HG03135 (cell line): Measurements from ENCODE around the gene SLAMF8.

Experiments
- ATAC-seq: cut with Tn5 transposase; IDR thresholded peaks from one replicate; pipeline ENCODE4 v1.9.1; 2021; ENCODE audit warnings: mild to moderate bottlenecking, moderate library complexity; ENCODE audit not compliant: unreplicated experiment

SLAMF8 gene

DNA sequence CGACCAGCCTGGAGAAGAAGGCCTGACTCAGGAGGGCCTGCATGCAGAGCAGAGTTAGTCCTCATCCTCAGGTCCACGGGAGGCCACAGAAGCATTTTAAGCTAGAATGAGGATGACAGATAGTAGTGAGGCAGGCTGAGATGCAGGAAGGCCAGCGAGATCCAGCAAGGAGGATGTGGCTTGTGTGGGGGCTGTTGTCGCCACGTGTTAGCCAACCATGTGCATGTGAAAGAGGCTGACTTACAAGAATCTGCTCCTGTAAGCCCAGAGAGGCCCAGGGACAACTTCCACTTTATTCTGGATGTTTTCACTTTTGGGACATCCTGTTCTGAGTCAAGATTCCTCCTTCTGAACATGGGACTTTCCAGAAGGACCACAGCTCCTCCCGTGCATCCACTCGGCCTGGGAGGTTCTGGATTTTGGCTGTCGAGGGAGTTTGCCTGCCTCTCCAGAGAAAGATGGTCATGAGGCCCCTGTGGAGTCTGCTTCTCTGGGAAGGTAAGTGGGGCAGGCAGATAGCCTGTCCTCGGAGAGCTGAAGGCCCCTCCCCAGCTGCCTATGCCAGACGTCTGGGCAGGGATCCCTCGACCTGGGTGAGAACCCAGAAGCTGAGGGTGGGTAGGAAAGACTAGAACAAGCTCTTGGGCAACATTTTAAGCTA lies at the start of gene SLAMF8:
SLAMF8 (plus strand) TSS at position 433 of the 661 bp plus-strand sequence; CDS start at position 459, 26 bp downstream.
- no peak for ATAC-seq

GRCh38 chr1:159778266-159778665 lies 48.4 kb upstream of the SLAMF8 start:
- ATAC-seq, result no peak

DNA sequence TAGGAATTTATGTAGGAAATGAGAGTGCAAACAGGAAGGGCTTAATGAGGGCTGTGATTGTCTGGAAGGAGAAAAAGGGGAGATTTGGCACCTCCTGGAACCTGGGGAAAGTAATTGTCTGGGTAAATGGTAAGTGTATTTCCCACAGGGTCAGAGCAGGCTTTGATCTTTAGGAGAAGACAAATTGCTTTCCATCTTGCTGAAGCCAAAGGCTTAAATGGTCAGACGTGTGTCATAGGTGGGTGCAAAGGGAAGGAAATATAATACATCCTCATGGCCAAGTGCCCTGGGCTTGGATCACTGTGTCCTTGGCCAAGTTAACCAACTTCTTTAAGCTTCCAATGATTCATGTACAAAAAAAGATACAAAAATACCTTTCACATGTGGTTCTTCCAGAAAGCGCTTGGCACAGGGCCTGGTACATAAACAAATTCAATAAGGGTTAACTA lies 47.2 kb upstream of the SLAMF8 start:
- no peak for ATAC-seq

DNA sequence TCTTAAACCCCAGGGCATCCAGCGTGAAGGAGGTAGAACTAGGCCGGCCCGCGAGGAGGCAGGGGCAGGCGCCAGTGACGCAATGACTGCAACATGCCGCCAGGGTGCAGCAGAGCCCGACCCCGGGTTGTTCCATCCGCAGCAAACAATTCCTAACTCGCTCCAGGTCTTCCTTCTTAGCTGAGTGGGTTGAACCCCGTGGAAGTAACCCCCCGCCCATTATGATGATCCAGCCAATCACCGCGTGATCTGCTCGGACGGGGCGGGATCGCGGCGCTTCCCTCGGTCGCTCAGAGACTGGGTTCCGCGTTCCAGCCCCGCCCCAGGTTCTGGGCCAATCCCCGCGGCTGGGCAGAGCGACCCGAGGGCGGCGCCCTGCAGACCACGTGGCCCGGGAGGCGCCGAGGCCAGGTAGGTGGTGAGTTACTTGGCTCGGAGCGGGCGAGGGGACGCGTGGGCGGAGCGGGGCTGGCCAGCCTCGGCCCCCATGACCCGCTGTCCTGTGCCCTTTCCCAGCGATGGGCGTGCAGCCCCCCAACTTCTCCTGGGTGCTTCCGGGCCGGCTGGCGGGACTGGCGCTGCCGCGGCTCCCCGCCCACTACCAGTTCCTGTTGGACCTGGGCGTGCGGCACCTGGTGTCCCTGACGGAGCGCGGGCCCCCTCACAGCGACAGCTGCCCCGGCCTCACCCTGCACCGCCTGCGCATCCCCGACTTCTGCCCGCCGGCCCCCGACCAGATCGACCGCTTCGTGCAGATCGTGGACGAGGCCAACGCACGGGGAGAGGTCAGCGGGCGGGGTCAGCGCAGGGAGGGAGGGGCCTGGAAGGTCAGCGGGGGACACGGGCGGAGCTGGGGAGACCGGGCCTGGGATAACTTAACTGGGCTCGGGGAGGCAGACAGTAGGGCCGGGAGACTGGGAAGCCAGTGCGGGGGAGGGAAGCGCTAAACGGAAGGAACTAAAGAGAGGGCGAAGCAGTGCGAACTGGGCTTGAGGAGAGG lies 45.8 kb upstream of the SLAMF8 start, which contains the start of gene DUSP23:
DUSP23 (plus strand) TSS at position 380 of the 1,000 bp plus-strand sequence; CDS start at position 519, 139 bp downstream.
- ATAC-seq, result peak; percentile 100

DNA sequence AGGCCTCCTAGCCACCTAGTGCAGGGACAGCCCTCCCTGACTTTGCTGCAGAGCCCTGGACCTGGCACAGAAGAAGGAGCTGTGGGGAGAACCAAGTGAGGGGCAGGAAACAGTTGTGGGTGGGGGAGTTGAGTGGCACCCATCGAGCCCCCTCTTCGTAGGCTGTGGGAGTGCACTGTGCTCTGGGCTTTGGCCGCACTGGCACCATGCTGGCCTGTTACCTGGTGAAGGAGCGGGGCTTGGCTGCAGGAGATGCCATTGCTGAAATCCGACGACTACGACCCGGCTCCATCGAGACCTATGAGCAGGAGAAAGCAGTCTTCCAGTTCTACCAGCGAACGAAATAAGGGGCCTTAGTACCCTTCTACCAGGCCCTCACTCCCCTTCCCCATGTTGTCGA lies 44.7 kb upstream of the SLAMF8 start:
- ATAC-seq, result no peak

- ATAC-seq, result no peak
Measured at GRCh38 chr1:159783724-159784123, 42.9 kb upstream of the SLAMF8 start.

DNA sequence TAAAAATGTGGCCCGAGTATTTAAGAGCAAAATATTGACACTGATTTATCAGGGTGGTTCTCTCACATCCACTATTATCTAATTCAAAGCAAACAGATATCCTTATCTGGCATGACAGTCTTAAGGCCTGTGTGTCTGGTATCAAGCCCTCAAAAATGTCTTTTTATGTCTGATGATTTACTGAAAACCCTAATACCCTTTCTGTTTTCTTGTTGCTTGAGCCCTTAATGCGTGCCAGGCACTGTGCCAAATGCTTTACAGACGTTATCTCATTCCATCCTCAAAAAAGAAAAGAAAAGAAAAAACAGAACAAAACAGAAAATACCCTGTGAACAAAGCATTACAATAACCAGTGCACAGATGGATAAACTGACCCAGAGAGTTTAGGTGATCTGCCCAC lies 40.2 kb upstream of the SLAMF8 start:
- no peak for ATAC-seq

DNA sequence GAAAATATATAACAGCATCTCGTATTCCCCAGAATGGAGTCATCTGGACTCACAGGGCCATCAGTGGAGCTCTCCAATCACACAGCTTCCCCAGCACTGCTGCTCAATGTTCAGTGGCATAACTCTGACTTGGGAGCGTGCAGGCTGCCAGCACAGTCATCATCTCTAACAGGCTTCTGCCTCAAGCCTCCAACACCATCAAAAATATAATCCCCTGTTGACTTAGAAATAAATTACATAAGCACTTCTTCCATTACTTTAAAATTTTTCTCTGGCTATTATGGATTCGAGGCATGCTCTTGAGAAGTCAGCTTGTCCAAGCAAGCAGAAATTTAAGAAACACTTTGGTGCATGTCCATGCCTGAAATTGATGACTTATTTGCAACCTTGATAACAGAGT lies 39.7 kb upstream of the SLAMF8 start:
- ATAC-seq, result no peak

DNA sequence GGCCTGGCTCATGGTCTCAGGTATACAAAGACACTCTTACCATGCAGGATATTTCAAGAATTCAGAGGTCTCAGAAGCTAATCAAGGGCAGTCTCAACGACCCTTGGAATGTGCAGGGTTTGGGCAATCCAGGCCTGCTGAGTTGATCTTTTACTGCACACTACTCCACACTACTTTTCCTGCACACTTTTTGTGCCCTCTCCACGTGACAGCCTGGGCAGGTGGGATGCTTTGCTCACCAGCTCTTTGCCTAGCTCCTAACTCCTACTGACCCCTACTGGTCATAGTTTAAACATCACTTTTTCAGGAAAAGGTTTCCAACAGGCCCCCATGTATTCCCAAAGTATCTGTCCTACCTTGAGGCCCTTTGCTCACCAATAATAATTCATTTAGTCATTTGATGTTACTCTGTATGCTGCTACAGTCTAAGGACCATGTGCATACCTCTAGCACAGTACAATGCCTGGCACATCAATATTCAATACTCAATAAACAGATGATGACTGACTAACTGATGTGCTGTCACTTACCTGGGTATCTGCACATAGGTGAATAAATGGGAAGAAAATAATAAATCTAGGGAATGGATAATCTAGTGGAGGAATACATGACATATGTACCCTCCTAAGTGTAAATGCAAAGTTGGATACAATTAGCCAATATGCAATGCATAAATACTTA lies 36.3 kb upstream of the SLAMF8 start:
- ATAC-seq, result no peak

GRCh38 chr1:159791031-159791430 lies 35.6 kb upstream of the SLAMF8 start:
- no peak for ATAC-seq

DNA sequence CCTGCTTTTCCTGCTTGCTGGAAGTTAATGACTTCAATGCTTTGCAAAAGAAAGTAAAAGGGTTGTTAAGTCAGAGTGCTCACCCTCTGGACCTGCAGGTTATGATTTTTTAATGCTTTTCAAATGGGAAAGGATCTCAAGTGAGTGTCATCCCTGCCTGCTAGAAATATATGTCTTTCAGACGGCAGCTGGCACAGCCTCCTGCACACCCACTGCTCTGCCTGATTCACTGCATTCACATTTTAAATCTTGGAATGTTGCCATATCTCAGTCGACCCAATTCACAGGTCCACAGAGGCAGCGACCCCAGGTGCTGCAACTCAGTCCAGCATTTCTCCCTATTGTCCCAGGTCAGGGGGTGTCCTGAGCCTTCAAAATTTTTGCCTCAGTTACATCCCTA lies 35.2 kb upstream of the SLAMF8 start:
- ATAC-seq, result no peak

DNA sequence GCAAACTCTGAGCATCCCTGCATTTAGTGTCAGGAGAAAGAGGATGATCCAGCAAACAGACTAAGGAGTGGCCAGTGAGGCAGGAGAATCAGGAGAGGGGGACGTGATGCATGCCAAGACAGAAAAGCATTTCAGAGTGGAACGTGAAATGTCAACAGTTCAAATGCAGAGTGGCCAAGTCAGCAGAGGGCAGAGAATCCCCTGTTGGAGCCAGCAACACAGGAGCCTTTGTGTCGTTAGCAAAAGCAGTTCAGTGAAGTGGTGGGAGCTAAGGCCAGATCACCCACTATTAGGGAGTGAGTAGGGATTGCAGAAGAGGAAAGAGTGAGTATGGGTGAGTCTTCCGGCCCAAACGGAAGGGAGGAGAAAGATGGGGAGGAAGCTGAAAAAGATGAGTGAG lies 31.1 kb upstream of the SLAMF8 start:
- ATAC-seq, result no peak

DNA sequence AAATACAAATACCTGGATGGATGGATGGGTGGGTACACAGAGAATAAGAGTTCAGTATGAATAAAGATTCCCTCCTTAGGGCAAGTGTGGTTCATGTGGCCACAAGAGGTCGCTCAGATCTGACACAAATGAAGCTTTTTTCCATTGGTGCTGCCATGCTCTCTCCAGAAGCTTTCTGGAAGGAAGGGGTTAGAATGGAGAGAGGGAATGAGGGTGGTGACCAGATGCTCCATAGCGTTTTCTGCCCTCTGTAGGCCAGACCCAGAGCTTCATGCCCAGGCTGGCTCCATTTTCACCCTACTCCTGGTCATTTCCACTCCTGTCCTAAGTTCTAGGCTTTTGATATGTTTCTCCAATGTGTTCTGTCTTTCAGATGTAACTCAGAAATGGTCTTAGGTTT lies 27.8 kb upstream of the SLAMF8 start:
- ATAC-seq, result no peak

DNA sequence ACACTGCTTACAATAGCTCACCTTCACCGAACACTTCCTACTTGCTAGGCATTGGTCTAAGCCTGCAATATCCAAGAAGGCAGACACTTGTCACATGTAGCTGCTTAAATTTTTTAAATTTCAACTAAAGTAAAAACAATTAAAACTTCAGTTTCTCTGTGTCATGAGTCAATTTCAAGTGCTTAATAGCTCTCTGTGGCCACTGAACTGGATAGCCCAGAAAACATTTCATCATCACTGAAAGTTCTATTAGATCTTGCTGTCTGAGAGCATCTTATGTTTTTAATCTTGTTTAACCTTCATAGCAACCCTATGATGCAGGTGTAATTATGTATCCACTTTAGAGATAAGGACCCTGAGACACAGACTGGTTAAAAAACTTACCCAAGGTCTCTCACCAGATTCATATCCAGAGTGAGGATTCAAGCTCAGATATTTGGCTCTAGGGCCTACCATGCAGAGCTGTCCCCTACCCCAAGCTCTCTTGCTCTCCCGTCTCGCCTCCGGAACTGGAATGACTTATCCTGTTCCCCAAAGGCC lies 27.2 kb upstream of the SLAMF8 start:
- ATAC-seq, result no peak

DNA sequence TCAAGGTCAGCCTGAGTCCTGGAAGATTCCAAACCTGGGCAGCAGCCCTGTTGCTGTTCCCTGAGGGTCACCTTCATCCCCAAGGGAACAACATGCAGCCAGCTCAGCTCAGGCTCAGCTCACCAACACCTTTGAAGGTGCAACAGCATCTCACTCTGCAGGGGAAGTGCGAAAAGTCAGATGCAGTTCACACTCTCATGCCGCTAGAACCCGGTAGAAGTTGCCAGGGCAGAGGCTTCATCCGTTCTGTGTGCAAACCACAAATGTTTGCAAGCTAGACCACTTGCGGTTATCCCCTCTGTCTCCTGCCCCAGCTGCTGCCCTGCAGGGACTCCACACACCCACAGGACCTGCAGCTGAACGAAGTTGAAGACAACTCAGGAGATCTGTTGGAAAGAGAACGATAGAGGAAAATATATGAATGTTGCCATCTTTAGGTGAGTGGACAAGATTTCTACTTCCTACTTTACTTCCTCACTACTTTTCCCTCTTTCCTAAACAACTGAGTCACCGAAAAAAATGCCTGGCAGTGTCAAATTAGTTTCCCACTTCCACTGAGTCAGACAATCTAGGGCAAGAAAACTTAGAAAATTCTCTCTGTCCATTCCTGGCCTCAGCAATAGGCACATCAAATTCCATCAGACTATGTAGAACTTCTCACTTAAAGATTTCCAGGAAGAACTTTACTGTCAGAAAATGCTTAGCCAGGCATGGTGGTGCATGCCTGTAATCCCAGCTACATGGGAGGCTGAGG lies 26.3 kb upstream of the SLAMF8 start:
- no peak for ATAC-seq

DNA sequence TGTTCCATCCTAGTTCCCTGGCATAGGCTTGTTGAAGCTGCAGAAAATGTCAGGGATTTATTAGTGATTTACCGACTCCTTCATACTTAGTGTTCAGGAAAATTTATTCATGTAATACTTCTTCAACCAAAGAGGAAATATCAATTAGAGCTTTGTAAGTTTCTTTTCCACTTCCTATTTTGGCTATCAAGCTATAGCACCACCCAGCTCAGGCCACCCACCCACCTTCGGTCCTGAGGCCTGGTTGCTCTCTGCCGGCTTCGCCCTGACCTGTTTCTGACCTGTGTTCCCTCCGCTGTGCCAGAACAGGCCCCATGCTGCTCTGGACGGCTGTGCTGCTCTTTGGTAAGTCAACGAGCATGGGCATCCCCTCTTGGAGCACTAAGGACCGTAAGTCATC lies 24.6 kb upstream of the SLAMF8 start, which contains the start of gene FCRL6:
FCRL6 (plus strand) TSS at position 250 of the 400 bp plus-strand sequence; CDS start at position 315, 65 bp downstream.
- ATAC-seq, result no peak

GRCh38 chr1:159803956-159804689 lies 22.6 kb upstream of the SLAMF8 start:
- ATAC-seq, result no peak

DNA sequence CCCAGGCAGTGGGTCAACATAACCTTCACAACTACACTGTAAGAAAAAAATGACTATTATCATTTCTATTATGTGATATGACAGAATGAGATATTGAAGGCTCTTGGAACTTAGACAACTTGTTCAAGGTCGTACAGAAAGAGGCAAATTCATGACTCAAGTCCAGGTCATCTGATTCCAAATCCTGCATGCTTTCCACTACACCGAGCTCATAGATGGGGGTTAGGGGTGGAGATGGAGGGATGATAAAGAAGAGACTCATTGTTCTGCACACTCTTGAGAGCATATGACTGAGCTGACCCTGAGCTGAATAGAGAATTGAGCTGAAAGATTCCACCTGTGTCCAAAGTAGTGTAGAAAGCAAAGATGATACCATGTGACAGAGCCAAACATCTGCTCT lies 21.7 kb upstream of the SLAMF8 start:
- no peak for ATAC-seq

DNA sequence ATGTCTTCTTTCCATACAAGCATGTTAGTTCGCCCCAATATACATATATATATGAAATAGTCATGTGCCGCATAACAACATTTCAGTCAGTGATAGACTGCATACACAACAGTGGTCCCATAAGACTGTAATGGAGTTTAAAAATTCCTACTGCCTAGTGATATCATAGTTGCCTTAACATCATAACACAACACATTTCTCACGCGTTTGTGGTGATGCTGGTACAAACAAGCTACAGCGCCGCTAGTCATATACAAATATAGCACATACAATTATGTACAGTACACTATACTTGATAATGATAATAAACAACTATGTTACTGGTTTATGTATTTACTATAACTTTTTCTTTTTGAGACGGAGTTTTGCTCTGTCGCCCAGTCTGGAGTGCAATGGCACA lies 10.7 kb upstream of the SLAMF8 start:
- no peak for ATAC-seq
